GM19455 (cell line): ENCODE results near the gene GJB2.
"Not testable (repeated sequence)": the region's sequence is repeated elsewhere in the genome, so short reads cannot be mapped to it uniquely, and the experiment has no call there.

Experiments used
- ATAC-seq: cut with Tn5 transposase; IDR thresholded peaks from one replicate; pipeline ENCODE4 v1.9.1; 2021; ENCODE audit not compliant: unreplicated experiment

The GJB2 gene

GRCh38 chr13:20171364-20171763 lies 21.4 kb downstream of the GJB2 start:
- ATAC-seq: no peak

GRCh38 chr13:20170921-20171320 lies 21.8 kb downstream of the GJB2 start:
- ATAC-seq: no peak

- ATAC-seq: no peak
These were observed 24.3 kb downstream of the GJB2 start for GRCh38 chr13:20168396-20168795.

GRCh38 chr13:20165417-20166257 lies 27.1 kb downstream of the GJB2 start:
- no peak for ATAC-seq

GRCh38 chr13:20161951-20162300 lies 30.8 kb downstream of the GJB2 start:
- no peak for ATAC-seq

GRCh38 chr13:20161275-20161950 lies 31.3 kb downstream of the GJB2 start:
- peak; percentile 45 for ATAC-seq

GRCh38 chr13:20160306-20161274 lies 32.1 kb downstream of the GJB2 start, which contains the start of gene GJA3:
Gene GJA3, minus strand, starts transcription at chr13:20161052. Its CDS starts 17,764 bp downstream, at chr13:20143288.
- peak; percentile 71 for ATAC-seq

- ATAC-seq: no peak
These were observed 33.0 kb downstream of the GJB2 start for GRCh38 chr13:20159646-20160305.

- no peak for ATAC-seq
These were observed 35.5 kb downstream of the GJB2 start for GRCh38 chr13:20157151-20157796.

GRCh38 chr13:20156702-20157101 lies 36.0 kb downstream of the GJB2 start:
- ATAC-seq: no peak

- ATAC-seq: not testable (repeated sequence)
These were observed 39.4 kb downstream of the GJB2 start for GRCh38 chr13:20153290-20153689.

- ATAC-seq: no peak
These were observed 41.1 kb downstream of the GJB2 start for GRCh38 chr13:20151612-20152011.

- no peak for ATAC-seq
These were observed 41.7 kb downstream of the GJB2 start for GRCh38 chr13:20151016-20151415.

GRCh38 chr13:20150561-20150960 lies 42.2 kb downstream of the GJB2 start:
- ATAC-seq: no peak

- no peak for ATAC-seq
These were observed 43.0 kb downstream of the GJB2 start for GRCh38 chr13:20149762-20150161.

GRCh38 chr13:20148501-20149183 lies 44.1 kb downstream of the GJB2 start:
- ATAC-seq: no peak

- ATAC-seq: no peak
These were observed 46.4 kb downstream of the GJB2 start for GRCh38 chr13:20146381-20146780.

- ATAC-seq: no peak
These were observed 47.2 kb downstream of the GJB2 start for GRCh38 chr13:20145521-20145920.

GRCh38 chr13:20144141-20144850 lies 48.4 kb downstream of the GJB2 start:
- ATAC-seq: no peak
